ENCODE data around the gene C9orf78. TPM values are rescaled to one million over a fixed set of nuclear protein-coding genes. Genes with fewer than 3 reads are reported as not detected.

Gene C9orf78
- total and polyA plus RNA-seq, 9 of the 15 experiments (the other 6 are each of a cell fraction or from before 2014, with no cell fraction given): 94.6 to 266 (median 202) TPM

DNA sequence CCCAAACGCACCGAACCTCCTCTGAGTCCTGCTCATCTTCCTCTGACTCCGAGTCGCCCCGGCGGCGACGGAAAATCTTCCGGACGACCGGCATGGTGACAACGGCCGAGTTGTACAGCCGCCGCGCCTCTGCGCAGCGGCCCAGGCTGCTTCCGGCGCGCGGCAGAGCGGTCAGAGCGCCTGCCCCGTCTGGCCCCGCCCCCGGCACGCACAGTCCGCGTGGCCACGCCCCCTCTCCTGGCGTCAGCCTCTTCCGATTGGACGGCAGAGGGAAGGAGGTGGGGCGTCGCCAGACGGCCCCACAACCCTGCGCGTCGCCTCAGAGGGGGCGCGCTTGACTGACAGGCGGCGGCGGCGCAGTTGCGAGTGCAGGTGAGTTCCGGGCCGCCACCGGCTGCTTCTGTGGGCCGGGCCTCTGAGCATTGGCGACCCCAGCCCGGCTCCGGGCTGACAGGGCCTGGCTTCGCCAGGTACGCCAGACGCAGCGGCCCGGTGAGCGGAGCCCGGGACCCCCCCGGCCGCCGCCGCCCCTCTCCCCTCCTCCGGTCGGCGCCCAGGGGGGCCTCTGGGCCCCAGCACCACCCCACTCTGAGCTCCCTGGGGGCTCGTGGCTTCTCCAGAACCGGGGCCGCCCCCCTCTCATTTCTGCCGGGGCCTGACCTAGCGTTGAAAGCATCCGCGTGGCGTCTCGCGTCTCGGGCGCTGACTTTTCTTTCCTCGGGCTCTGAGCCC lies at the start of gene C9orf78, which contains the start of gene USP20 (continued):
- TF ChIP-seq, protein P1, sequence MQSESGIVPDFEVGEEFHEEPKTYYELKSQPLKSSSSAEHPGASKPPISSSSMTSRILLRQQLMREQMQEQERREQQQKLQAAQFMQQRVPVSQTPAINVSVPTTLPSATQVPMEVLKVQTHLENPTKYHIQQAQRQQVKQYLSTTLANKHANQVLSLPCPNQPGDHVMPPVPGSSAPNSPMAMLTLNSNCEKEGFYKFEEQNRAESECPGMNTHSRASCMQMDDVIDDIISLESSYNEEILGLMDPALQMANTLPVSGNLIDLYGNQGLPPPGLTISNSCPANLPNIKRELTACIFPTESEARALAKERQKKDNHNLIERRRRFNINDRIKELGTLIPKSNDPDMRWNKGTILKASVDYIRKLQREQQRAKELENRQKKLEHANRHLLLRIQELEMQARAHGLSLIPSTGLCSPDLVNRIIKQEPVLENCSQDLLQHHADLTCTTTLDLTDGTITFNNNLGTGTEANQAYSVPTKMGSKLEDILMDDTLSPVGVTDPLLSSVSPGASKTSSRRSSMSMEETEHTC (IDR thresholded peaks at IDR 0.05): no peak
- TF ChIP-seq, protein P2, sequence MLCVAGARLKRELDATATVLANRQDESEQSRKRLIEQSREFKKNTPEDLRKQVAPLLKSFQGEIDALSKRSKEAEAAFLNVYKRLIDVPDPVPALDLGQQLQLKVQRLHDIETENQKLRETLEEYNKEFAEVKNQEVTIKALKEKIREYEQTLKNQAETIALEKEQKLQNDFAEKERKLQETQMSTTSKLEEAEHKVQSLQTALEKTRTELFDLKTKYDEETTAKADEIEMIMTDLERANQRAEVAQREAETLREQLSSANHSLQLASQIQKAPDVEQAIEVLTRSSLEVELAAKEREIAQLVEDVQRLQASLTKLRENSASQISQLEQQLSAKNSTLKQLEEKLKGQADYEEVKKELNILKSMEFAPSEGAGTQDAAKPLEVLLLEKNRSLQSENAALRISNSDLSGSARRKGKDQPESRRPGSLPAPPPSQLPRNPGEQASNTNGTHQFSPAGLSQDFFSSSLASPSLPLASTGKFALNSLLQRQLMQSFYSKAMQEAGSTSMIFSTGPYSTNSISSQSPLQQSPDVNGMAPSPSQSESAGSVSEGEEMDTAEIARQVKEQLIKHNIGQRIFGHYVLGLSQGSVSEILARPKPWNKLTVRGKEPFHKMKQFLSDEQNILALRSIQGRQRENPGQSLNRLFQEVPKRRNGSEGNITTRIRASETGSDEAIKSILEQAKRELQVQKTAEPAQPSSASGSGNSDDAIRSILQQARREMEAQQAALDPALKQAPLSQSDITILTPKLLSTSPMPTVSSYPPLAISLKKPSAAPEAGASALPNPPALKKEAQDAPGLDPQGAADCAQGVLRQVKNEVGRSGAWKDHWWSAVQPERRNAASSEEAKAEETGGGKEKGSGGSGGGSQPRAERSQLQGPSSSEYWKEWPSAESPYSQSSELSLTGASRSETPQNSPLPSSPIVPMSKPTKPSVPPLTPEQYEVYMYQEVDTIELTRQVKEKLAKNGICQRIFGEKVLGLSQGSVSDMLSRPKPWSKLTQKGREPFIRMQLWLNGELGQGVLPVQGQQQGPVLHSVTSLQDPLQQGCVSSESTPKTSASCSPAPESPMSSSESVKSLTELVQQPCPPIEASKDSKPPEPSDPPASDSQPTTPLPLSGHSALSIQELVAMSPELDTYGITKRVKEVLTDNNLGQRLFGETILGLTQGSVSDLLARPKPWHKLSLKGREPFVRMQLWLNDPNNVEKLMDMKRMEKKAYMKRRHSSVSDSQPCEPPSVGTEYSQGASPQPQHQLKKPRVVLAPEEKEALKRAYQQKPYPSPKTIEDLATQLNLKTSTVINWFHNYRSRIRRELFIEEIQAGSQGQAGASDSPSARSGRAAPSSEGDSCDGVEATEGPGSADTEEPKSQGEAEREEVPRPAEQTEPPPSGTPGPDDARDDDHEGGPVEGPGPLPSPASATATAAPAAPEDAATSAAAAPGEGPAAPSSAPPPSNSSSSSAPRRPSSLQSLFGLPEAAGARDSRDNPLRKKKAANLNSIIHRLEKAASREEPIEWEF (CRISPR knock-in tag; IDR thresholded peaks at IDR 0.05): no peak
- TF ChIP-seq, protein P3, sequence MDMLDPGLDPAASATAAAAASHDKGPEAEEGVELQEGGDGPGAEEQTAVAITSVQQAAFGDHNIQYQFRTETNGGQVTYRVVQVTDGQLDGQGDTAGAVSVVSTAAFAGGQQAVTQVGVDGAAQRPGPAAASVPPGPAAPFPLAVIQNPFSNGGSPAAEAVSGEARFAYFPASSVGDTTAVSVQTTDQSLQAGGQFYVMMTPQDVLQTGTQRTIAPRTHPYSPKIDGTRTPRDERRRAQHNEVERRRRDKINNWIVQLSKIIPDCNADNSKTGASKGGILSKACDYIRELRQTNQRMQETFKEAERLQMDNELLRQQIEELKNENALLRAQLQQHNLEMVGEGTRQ (CRISPR knock-in tag; IDR thresholded peaks at IDR 0.05): no peak
- TF ChIP-seq, protein P4, sequence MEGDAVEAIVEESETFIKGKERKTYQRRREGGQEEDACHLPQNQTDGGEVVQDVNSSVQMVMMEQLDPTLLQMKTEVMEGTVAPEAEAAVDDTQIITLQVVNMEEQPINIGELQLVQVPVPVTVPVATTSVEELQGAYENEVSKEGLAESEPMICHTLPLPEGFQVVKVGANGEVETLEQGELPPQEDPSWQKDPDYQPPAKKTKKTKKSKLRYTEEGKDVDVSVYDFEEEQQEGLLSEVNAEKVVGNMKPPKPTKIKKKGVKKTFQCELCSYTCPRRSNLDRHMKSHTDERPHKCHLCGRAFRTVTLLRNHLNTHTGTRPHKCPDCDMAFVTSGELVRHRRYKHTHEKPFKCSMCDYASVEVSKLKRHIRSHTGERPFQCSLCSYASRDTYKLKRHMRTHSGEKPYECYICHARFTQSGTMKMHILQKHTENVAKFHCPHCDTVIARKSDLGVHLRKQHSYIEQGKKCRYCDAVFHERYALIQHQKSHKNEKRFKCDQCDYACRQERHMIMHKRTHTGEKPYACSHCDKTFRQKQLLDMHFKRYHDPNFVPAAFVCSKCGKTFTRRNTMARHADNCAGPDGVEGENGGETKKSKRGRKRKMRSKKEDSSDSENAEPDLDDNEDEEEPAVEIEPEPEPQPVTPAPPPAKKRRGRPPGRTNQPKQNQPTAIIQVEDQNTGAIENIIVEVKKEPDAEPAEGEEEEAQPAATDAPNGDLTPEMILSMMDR (IDR thresholded peaks at IDR 0.05 in 2 of 3, conservative IDR thresholded peaks at IDR 0.05 in 1 of 3; ENCODE audit: insufficient read depth in 2 of 3, low read depth in 1 of 3, low read length in 3 of 3): peak in 1 of 3 experiments; percentile 9; a peak in 2 of 6 replicates
- TF ChIP-seq GABPB2 (CRISPR knock-in tag; conservative IDR thresholded peaks at IDR 0.05) (no peak), MED1 (CRISPR knock-in tag; IDR thresholded peaks at IDR 0.05; ENCODE audit: borderline replicate concordance) (no peak), FOXJ3 (CRISPR knock-in tag; IDR thresholded peaks at IDR 0.05) (no peak), DPF2 (IDR thresholded peaks at IDR 0.05) (no peak), NR3C1 (CRISPR knock-in tag; IDR thresholded peaks at IDR 0.05) (no peak), NELFE (IDR thresholded peaks at IDR 0.05; ENCODE audit: insufficient read depth, insufficient read length) (no peak), HNRNPH1 (optimal IDR thresholded peaks at IDR 0.05; ENCODE audit: low read depth, low read length) (no peak), NONO (IDR thresholded peaks at IDR 0.05; ENCODE audit: low read depth in 2 of 2, low read length in 1 of 2) (peak in 1 of 2 experiments; percentile 37; a peak in 1 of 4 replicates), POLR2B (IDR thresholded peaks at IDR 0.05; ENCODE audit: low read depth, partially characterized antibody) (peak; percentile 76), HMGN3 (IDR thresholded peaks at IDR 0.05; ENCODE audit: borderline replicate concordance, extremely low read depth, insufficient read length, low read depth, low read length) (peak; percentile 96)
